ENCODE measurements around the gene TIMM10. TPM values are rescaled to one million over a fixed set of nuclear protein-coding genes. Genes with fewer than 3 reads are reported as not detected.
"Not testable (repeated sequence)": the region's sequence is repeated elsewhere in the genome, so short reads cannot be mapped to it uniquely, and the experiment has no call there.

Gene TIMM10
- polyA plus RNA-seq, 3 donors = 30.4 to 62.1 (median 58.3) TPM

- WGBS (ENCODE audit: insufficient coverage) = 100% methylated on average over 1 of the region's 1 CpG
- Mint-ChIP-seq H3K27me3 (ENCODE audit: low read depth in 3 of 3) (peaks cover 0 to 5% (median 0%) of the 10 kb centered on the region in 3 donors), H3K36me3 (peaks cover 0 to 6% of the 10 kb centered on the region in 2 donors), H3K4me3 (no peak overlapping the region), H3K9me3 (no peaks in the 10 kb centered on the region), H3K4me1 (no peaks in the 10 kb centered on the region), H3K27ac (no peak overlapping the region)
- Histone ChIP-seq H4K20me1 (ENCODE audit: insufficient read depth, low read length) (no peaks in the 10 kb centered on the region), H3K4me1 (ENCODE audit: control insufficient read depth in 1 of 2, insufficient read depth in 2 of 2, low read length in 2 of 2) (no peaks in the 10 kb centered on the region), H3K9ac (ENCODE audit: insufficient read depth, low read length, poor library complexity, severe bottlenecking) (no peak overlapping the region), H3K79me2 (ENCODE audit: insufficient read depth, low read length) (no peaks in the 10 kb centered on the region), H3K27me3 (ENCODE audit: control insufficient read depth in 2 of 2, insufficient read depth in 2 of 2, low read length in 2 of 2) (no peaks in the 10 kb centered on the region), H2AFZ (ENCODE audit: insufficient read depth, low read depth, low read length, poor library complexity, severe bottlenecking) (no peak overlapping the region), H3K27ac (ENCODE audit: low read depth in 1 of 2, low read length in 2 of 2) (no peak overlapping the region), H3K36me3 (replicated peaks in 1 of 2; ENCODE audit: control insufficient read depth in 1 of 2, insufficient read depth in 2 of 2, low read length in 2 of 2) (no peaks in the 10 kb centered on the region), H3K4me3 (replicated peaks in 1 of 3; ENCODE audit: low read depth in 2 of 3, low read length in 3 of 3) (no peak overlapping the region), H3K9me3 (replicated peaks in 1 of 2; ENCODE audit: control insufficient read depth in 1 of 2, insufficient read depth in 1 of 2, low read length in 2 of 2) (no peaks in the 10 kb centered on the region), H3K4me2 (replicated peaks; ENCODE audit: extremely low read depth, low read length, poor library complexity, severe bottlenecking) (no peak overlapping the region)
- no peak for TF ChIP-seq CTCF (IDR thresholded peaks at IDR 0.05)
- intact Hi-C loops (cut with micrococcal nuclease) = loop anchor here in 1 of 2 donors (10.0 kb wide), 1 partner anchor 165 kb away; no protein-coding TSS in a partner anchor
- DNase-seq = no peak
Measured at GRCh38 chr11:57539342-57539741, 8.8 kb upstream of the TIMM10 start.

GRCh38 chr11:57536947-57537619 lies 6.5 kb upstream of the TIMM10 start, which contains the start of gene SMTNL1:
TSS of gene SMTNL1 (plus strand) at chr11:57537595. CDS start at chr11:57542643, 5,048 bp downstream.
- no peak within 1 kb of the TSS for H3K9ac ChIP-seq (ENCODE audit: insufficient read depth, low read length, poor library complexity, severe bottlenecking)
- peaks cover 0 to 1% (median 0%) of the 10 kb centered on the region in 3 donors for H3K27me3 Mint-ChIP-seq (ENCODE audit: low read depth in 3 of 3)
- no peaks in the 10 kb centered on the region for H3K79me2 ChIP-seq (ENCODE audit: insufficient read depth, low read length)
- no peak for DNase-seq
- no peaks in the 10 kb centered on the region for H3K4me1 ChIP-seq (ENCODE audit: control insufficient read depth in 1 of 2, insufficient read depth in 2 of 2, low read length in 2 of 2)
- no peak within 1 kb of the TSS for H3K27ac ChIP-seq (ENCODE audit: low read depth in 1 of 2, low read length in 2 of 2)
- no peaks in the 10 kb centered on the region for H4K20me1 ChIP-seq (ENCODE audit: insufficient read depth, low read length)
- no peaks in the 10 kb centered on the region for H3K9me3 ChIP-seq (replicated peaks in 1 of 2; ENCODE audit: control insufficient read depth in 1 of 2, insufficient read depth in 1 of 2, low read length in 2 of 2)
- intact Hi-C loops (cut with micrococcal nuclease) = loop anchor here in 1 of 2 donors (10.0 kb wide), 1 partner anchor 168 kb away; no protein-coding TSS in a partner anchor
- peak within 1 kb of the TSS in 2 of 7 donors; percentile 38 to 70 for H3K27ac Mint-ChIP-seq
- no peak within 1 kb of the TSS for H3K4me2 ChIP-seq (replicated peaks; ENCODE audit: extremely low read depth, low read length, poor library complexity, severe bottlenecking)
- H3K9me3 Mint-ChIP-seq = no peaks in the 10 kb centered on the region
- no peaks in the 10 kb centered on the region for H3K4me1 Mint-ChIP-seq
- no peak within 1 kb of the TSS for H3K4me3 ChIP-seq (replicated peaks in 1 of 3; ENCODE audit: low read depth in 2 of 3, low read length in 3 of 3)
- no peak within 1 kb of the TSS for H3K4me3 Mint-ChIP-seq
- H2AFZ ChIP-seq (ENCODE audit: insufficient read depth, low read depth, low read length, poor library complexity, severe bottlenecking) = no peak within 1 kb of the TSS
- TF ChIP-seq CTCF (IDR thresholded peaks at IDR 0.05) = no peak
- 92% methylated on average over 11 of the region's 14 CpGs for WGBS (ENCODE audit: insufficient coverage)
- peaks cover 0 to 4% of the 10 kb centered on the region in 2 donors for H3K36me3 Mint-ChIP-seq
- H3K27me3 ChIP-seq (ENCODE audit: control insufficient read depth in 2 of 2, insufficient read depth in 2 of 2, low read length in 2 of 2) = no peaks in the 10 kb centered on the region
- H3K36me3 ChIP-seq (replicated peaks in 1 of 2; ENCODE audit: control insufficient read depth in 1 of 2, insufficient read depth in 2 of 2, low read length in 2 of 2) = no peaks in the 10 kb centered on the region

GRCh38 chr11:57534449-57534848 lies 3.9 kb upstream of the TIMM10 start:
- not testable (repeated sequence) for H3K36me3 ChIP-seq (replicated peaks in 1 of 2; ENCODE audit: control insufficient read depth in 1 of 2, insufficient read depth in 2 of 2, low read length in 2 of 2); H3K27ac Mint-ChIP-seq; H3K9me3 Mint-ChIP-seq; H3K27me3 Mint-ChIP-seq (ENCODE audit: low read depth in 3 of 3); H3K27ac ChIP-seq (ENCODE audit: low read depth in 1 of 2, low read length in 2 of 2); H3K27me3 ChIP-seq (ENCODE audit: control insufficient read depth in 2 of 2, insufficient read depth in 2 of 2, low read length in 2 of 2); H3K4me2 ChIP-seq (replicated peaks; ENCODE audit: extremely low read depth, low read length, poor library complexity, severe bottlenecking); H2AFZ ChIP-seq (ENCODE audit: insufficient read depth, low read depth, low read length, poor library complexity, severe bottlenecking); H3K9ac ChIP-seq (ENCODE audit: insufficient read depth, low read length, poor library complexity, severe bottlenecking); H3K4me3 ChIP-seq (replicated peaks in 1 of 3; ENCODE audit: low read depth in 2 of 3, low read length in 3 of 3); DNase-seq; H4K20me1 ChIP-seq (ENCODE audit: insufficient read depth, low read length); H3K9me3 ChIP-seq (replicated peaks in 1 of 2; ENCODE audit: control insufficient read depth in 1 of 2, insufficient read depth in 1 of 2, low read length in 2 of 2); H3K4me3 Mint-ChIP-seq; H3K36me3 Mint-ChIP-seq
- H3K4me1 ChIP-seq (ENCODE audit: control insufficient read depth in 1 of 2, insufficient read depth in 2 of 2, low read length in 2 of 2) = peaks cover 16 to 19% of the 10 kb centered on the region in 2 donors
- 100% methylated on average over 4 of the region's 7 CpGs for WGBS (ENCODE audit: insufficient coverage)
- peaks cover 17% of the 10 kb centered on the region for H3K4me1 Mint-ChIP-seq
- intact Hi-C loops (cut with micrococcal nuclease) = loop anchor here in 1 of 2 donors (10.0 kb wide), 1 partner anchor 170 kb away; no protein-coding TSS in a partner anchor
- peaks cover 12% of the 10 kb centered on the region for H3K79me2 ChIP-seq (ENCODE audit: insufficient read depth, low read length)
